ENCODE results near the gene TMEM169.

The TMEM169 gene

GRCh38 chr2:216103213-216103612 is 21.5 kb downstream of the TMEM169 start:
- Histone ChIP-seq H3K27me3 (no peaks in the 10 kb centered on the region), H3K36me3 (peaks cover 12% of the 10 kb centered on the region), H3K4me1 (no peaks in the 10 kb centered on the region), H3K9me3 (no peaks in the 10 kb centered on the region), H3K4me3 (ENCODE audit: low read depth, low read length) (no peak overlapping the region)
- no peak for TF ChIP-seq CTCF (IDR thresholded peaks at IDR 0.05; ENCODE audit: low read depth, low read length)
- no peak for DNase-seq

GRCh38 chr2:216104691-216105090 is 23.0 kb downstream of the TMEM169 start:
- no peaks in the 10 kb centered on the region for H3K4me1 ChIP-seq
- TF ChIP-seq CTCF (IDR thresholded peaks at IDR 0.05; ENCODE audit: low read depth, low read length): no peak
- H3K9me3 ChIP-seq: no peaks in the 10 kb centered on the region
- H3K36me3 ChIP-seq: peaks cover 6% of the 10 kb centered on the region
- H3K4me3 ChIP-seq (ENCODE audit: low read depth, low read length): no peak overlapping the region
- no peak for DNase-seq
- H3K27me3 ChIP-seq: no peaks in the 10 kb centered on the region

GRCh38 chr2:216107320-216107719 is 25.6 kb downstream of the TMEM169 start:
- Histone ChIP-seq H3K4me1 (no peaks in the 10 kb centered on the region), H3K27me3 (no peaks in the 10 kb centered on the region), H3K36me3 (peaks cover 21% of the 10 kb centered on the region), H3K4me3 (ENCODE audit: low read depth, low read length) (no peak overlapping the region), H3K9me3 (no peaks in the 10 kb centered on the region)
- no peak for DNase-seq
- TF ChIP-seq CTCF (IDR thresholded peaks at IDR 0.05; ENCODE audit: low read depth, low read length): no peak

- H3K36me3 ChIP-seq: peaks cover 26% of the 10 kb centered on the region
- no peaks in the 10 kb centered on the region for H3K27me3 ChIP-seq
- H3K4me3 ChIP-seq (ENCODE audit: low read depth, low read length): no peak overlapping the region
- no peak for DNase-seq
- H3K4me1 ChIP-seq: no peaks in the 10 kb centered on the region
- H3K9me3 ChIP-seq: no peaks in the 10 kb centered on the region
- TF ChIP-seq CTCF (IDR thresholded peaks at IDR 0.05; ENCODE audit: low read depth, low read length): no peak
Observed at GRCh38 chr2:216107760-216108159, 26.0 kb downstream of the TMEM169 start.

DNA sequence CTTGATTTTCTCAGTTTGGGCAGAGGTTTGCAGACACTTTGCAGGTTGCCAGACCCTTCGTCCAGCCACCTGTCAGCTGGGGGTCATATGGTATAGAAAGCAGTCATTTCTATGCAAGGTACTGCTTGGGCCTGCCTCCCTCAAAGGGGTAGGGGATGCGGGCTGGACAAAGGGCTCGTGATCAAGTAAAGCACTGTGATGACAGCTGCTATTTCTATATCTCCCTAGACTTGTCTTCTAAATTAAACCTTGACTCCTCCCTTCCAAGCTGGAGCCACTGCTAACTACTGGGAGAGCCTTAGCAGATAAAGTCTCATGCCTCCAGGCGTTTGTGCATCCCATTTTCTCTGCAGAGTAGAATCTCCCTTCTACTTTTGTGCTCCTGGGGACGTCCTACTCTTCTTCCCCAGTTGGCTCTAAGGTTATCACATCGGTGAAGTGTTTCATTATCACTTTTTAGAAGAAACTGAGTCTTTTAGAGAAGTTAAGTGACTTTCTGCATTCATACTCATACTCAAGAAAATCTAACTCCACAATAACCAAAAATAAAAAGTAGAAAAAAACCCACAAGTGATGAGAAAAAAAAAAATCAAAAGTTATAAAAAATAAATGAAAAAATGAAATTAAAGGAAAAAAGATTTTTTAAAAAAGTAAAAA is 26.7 kb downstream of the TMEM169 start:
- peak; percentile 53 for DNase-seq
- peak overlapping the region; percentile 58 for H3K4me3 ChIP-seq (ENCODE audit: low read depth, low read length)
- TF ChIP-seq CTCF (IDR thresholded peaks at IDR 0.05; ENCODE audit: low read depth, low read length): no peak

More for the DNA sequence above, 26.7 kb downstream of the TMEM169 start:
- Histone ChIP-seq H3K27me3 (no peaks in the 10 kb centered on the region), H3K9me3 (no peaks in the 10 kb centered on the region), H3K36me3 (peaks cover 32% of the 10 kb centered on the region), H3K4me1 (no peaks in the 10 kb centered on the region)

Measured in BE2C (cell line).